HG02884 (cell line): ENCODE data around the gene KCTD1.
A peak's percentile ranks its signal among the peaks of the same experiment; 100 is the strongest.
"Not testable (repeated sequence)": the region's sequence is repeated elsewhere in the genome, so short reads cannot be mapped to it uniquely, and the experiment has no call there.

Source experiments
- ATAC-seq: cut with Tn5 transposase; IDR thresholded peaks from one replicate; pipeline ENCODE4 v1.9.1; 2021; ENCODE audit warnings: mild to moderate bottlenecking, moderate library complexity; ENCODE audit not compliant: unreplicated experiment

Gene KCTD1

GRCh38 chr18:26459884-26460283, 88.5 kb downstream of the KCTD1 start:
- no peak for ATAC-seq

- no peak for ATAC-seq
These were observed 89.0 kb downstream of the KCTD1 start for GRCh38 chr18:26459340-26459739.

GRCh38 chr18:26458526-26459232, 89.7 kb downstream of the KCTD1 start:
- ATAC-seq = peak; percentile 76

GRCh38 chr18:26457611-26458353, 90.6 kb downstream of the KCTD1 start:
- no peak for ATAC-seq

- no peak for ATAC-seq
These were observed 91.2 kb downstream of the KCTD1 start for GRCh38 chr18:26457195-26457594.

GRCh38 chr18:26456070-26456491, 92.3 kb downstream of the KCTD1 start:
- no peak for ATAC-seq

GRCh38 chr18:26455639-26456038, 92.7 kb downstream of the KCTD1 start:
- ATAC-seq = no peak

GRCh38 chr18:26454616-26455015, 93.7 kb downstream of the KCTD1 start:
- ATAC-seq = no peak

GRCh38 chr18:26454192-26454591, 94.2 kb downstream of the KCTD1 start:
- no peak for ATAC-seq

GRCh38 chr18:26453386-26453901, 94.9 kb downstream of the KCTD1 start:
- ATAC-seq = no peak

GRCh38 chr18:26450989-26451682, 97.2 kb downstream of the KCTD1 start:
- ATAC-seq = no peak

GRCh38 chr18:26448714-26449159, 99.6 kb downstream of the KCTD1 start:
- no peak for ATAC-seq

GRCh38 chr18:26443853-26444252, 104.5 kb downstream of the KCTD1 start:
- no peak for ATAC-seq

- ATAC-seq = no peak
These were observed 106.2 kb downstream of the KCTD1 start for GRCh38 chr18:26442126-26442525.

GRCh38 chr18:26440644-26441043, 107.7 kb downstream of the KCTD1 start:
- ATAC-seq = no peak

- no peak for ATAC-seq
These were observed 108.8 kb downstream of the KCTD1 start for GRCh38 chr18:26439537-26439936.

GRCh38 chr18:26438980-26439379, 109.4 kb downstream of the KCTD1 start:
- ATAC-seq = peak; percentile 99

- ATAC-seq = not testable (repeated sequence)
These were observed 110.7 kb downstream of the KCTD1 start for GRCh38 chr18:26437634-26438033.

- ATAC-seq = no peak
These were observed 111.9 kb downstream of the KCTD1 start for GRCh38 chr18:26436176-26437051.

- ATAC-seq = no peak
These were observed 112.8 kb downstream of the KCTD1 start for GRCh38 chr18:26435415-26436095.
